Gastrocnemius medialis (tissue), 4 donors: ENCODE results near the gene INSYN2B. TPM values are rescaled to one million over a fixed set of nuclear protein-coding genes. Genes with fewer than 3 reads are reported as not detected.

Source experiments
- ATAC-seq, 2 donors: fragments of 150-250 bp; one replicate each; pipeline ENCODE4 v1.9.1; 2016
- DNase-seq, 2 donors: peaks; one replicate each; pipeline ENCODE4 v3.0.0-alpha.2; 2019
- H3K27ac ChIP-seq, 4 donors: fragments of 200-600 bp; sonication (generic); 1 replicate in 1 of 4; 2 replicates in 3 of 4; pipeline ENCODE4 v1.5.1; 2016 to 2018; ENCODE audit warnings: mild to moderate bottlenecking in 2 of 4, moderate library complexity in 1 of 4
- H3K27me3 ChIP-seq, 3 donors: fragments of 200-600 bp; sonication (generic) in 2 of 3; 1 replicate in 1 of 3; 2 replicates in 2 of 3; pipeline versions ENCODE4 v1.5.1 to v1.6.0; 2016 to 2019; ENCODE audit warnings: mild to moderate bottlenecking in 1 of 3, moderate library complexity in 1 of 3
- H3K36me3 ChIP-seq, 2 donors: fragments of 200-600 bp; sonication (generic) in 1 of 2; one replicate each; pipeline ENCODE4 v1.5.1; 2017 to 2018
- H3K4me1 ChIP-seq, 2 donors: fragments of 200-600 bp; sonication (generic) in 1 of 2; one replicate each; pipeline ENCODE4 v1.5.1; 2016 to 2017; ENCODE audit warnings: mild to moderate bottlenecking in 2 of 2
- H3K4me3 ChIP-seq, 4 donors: fragments of 200-600 bp; sonication (generic) in 3 of 4; 1 replicate in 1 of 4; 2 replicates in 3 of 4; pipeline ENCODE4 v1.5.1; 2016 to 2019; ENCODE audit warnings: mild to moderate bottlenecking in 2 of 4
- H3K9me3 ChIP-seq, 3 donors: fragments of 200-600 bp; sonication (generic) in 2 of 3; 1 replicate in 1 of 3; 2 replicates in 2 of 3; pipeline ENCODE4 v1.5.1; 2016 to 2019
- POLR2A ChIP-seq, 2 donors: fragments of 450-650 bp; IDR thresholded peaks; one replicate each; pipeline ENCODE4 v1.6.1; 2017; ENCODE audit warnings: antibody characterized with exemption in 2 of 2, mild to moderate bottlenecking in 2 of 2, moderate library complexity in 2 of 2
- in situ Hi-C, 4 donors: fragments of 200-750 bp; cut with MboI; loops; one replicate each; pipeline versions ENCODE4 v1.15.0 to v1.8.0; 2017; ENCODE audit warnings: low sequenced_read_pairs in 4 of 4
- intact Hi-C: fragments of 100-400 bp; cut with DNase I; formaldehyde crosslinking; loops from one replicate; pipeline ENCODE4 v1.15.1; 2023; ENCODE audit warnings: low total_unique reads
- total RNA-seq, 4 donors: library from RNA; depleted of rRNA; stranded (reverse); fragments of >200 nt; gene quantifications; one replicate each; pipeline versions ENCODE4 v1.1.0 to v1.2.3, GENCODE V29; 2016
- TF ChIP-seq, protein P1 (sequence below), 5 experiments: fragments of 450-650 bp in 3 of 5; fragments of 200-600 bp in 2 of 5; sonication (generic) in 2 of 5; IDR thresholded peaks in 4 of 5; conservative IDR thresholded peaks in 1 of 5; 1 replicate in 4 of 5; 2 replicates in 1 of 5; pipeline ENCODE4 v1.5.1; 2016 to 2019; ENCODE audit warnings: antibody characterized with exemption in 5 of 5, mild to moderate bottlenecking in 3 of 5, moderate library complexity in 3 of 5

INSYN2B gene
- total RNA-seq, 4 donors from 2014 or later = 0.07 TPM; not detected in 3

DNA sequence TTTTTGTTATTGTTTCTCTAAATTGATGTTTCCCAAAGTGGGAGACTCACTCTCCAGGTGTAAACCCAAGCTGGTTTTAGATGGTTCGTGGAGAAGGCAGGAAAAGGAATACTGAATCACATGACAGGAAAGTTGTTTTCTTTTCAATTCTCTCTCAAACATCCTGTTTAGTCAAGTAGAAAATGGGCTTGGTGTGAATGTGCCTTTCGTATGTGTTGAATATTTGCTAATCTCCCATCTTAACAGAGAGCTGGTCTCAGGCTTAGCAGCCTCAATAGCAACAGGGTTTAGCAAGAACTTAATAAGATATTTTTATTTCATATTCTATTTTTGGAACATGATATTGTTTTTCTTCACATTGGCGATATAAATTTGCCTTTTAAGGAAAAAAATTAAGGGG, 119.7 kb downstream of the INSYN2B start:
- H3K36me3 ChIP-seq = no peaks in the 10 kb centered on the region
- in situ Hi-C loops (no loop called here), intact Hi-C loops (no loop called here)
- DNase-seq (no peak), ATAC-seq (no peak)
- no peak for TF ChIP-seq POLR2A (IDR thresholded peaks at IDR 0.05)
- TF ChIP-seq, protein P1, sequence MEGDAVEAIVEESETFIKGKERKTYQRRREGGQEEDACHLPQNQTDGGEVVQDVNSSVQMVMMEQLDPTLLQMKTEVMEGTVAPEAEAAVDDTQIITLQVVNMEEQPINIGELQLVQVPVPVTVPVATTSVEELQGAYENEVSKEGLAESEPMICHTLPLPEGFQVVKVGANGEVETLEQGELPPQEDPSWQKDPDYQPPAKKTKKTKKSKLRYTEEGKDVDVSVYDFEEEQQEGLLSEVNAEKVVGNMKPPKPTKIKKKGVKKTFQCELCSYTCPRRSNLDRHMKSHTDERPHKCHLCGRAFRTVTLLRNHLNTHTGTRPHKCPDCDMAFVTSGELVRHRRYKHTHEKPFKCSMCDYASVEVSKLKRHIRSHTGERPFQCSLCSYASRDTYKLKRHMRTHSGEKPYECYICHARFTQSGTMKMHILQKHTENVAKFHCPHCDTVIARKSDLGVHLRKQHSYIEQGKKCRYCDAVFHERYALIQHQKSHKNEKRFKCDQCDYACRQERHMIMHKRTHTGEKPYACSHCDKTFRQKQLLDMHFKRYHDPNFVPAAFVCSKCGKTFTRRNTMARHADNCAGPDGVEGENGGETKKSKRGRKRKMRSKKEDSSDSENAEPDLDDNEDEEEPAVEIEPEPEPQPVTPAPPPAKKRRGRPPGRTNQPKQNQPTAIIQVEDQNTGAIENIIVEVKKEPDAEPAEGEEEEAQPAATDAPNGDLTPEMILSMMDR (IDR thresholded peaks at IDR 0.05 in 4 of 5, conservative IDR thresholded peaks at IDR 0.05 in 1 of 5) = no peak
- H3K4me3 ChIP-seq = no peak overlapping the region
- no peaks in the 10 kb centered on the region for H3K27me3 ChIP-seq
- H3K27ac ChIP-seq = no peak overlapping the region
- H3K9me3 ChIP-seq = no peaks in the 10 kb centered on the region
- H3K4me1 ChIP-seq = no peaks in the 10 kb centered on the region

DNA sequence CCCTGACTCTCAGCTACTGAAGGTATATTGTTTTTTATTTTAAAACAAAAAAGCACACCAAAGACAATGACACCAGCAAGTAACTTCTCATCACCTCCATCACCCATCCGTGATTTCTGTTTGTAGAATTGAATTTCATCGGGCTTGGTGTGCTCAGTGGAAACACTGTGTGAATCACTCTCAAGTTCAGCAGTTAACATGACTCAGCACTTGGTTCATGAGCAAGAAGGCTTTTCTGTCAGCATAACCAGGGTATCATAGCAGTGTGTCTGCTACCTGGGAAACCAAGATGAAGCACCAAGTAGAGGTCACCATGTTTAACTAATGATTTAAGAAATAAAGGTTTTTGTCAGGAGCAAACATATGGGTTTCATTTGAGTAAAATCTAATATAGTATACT, 123.7 kb downstream of the INSYN2B start:
- Histone ChIP-seq H3K4me1 (no peaks in the 10 kb centered on the region), H3K4me3 (no peak overlapping the region), H3K27me3 (no peaks in the 10 kb centered on the region), H3K27ac (no peak overlapping the region), H3K9me3 (no peaks in the 10 kb centered on the region), H3K36me3 (no peaks in the 10 kb centered on the region)
- in situ Hi-C loops = no loop called here
- DNase-seq (no peak), ATAC-seq (no peak)
- TF ChIP-seq POLR2A (IDR thresholded peaks at IDR 0.05) = no peak
- TF ChIP-seq, protein P1 (IDR thresholded peaks at IDR 0.05 in 4 of 5, conservative IDR thresholded peaks at IDR 0.05 in 1 of 5) = no peak
- intact Hi-C loops = no loop called here

DNA sequence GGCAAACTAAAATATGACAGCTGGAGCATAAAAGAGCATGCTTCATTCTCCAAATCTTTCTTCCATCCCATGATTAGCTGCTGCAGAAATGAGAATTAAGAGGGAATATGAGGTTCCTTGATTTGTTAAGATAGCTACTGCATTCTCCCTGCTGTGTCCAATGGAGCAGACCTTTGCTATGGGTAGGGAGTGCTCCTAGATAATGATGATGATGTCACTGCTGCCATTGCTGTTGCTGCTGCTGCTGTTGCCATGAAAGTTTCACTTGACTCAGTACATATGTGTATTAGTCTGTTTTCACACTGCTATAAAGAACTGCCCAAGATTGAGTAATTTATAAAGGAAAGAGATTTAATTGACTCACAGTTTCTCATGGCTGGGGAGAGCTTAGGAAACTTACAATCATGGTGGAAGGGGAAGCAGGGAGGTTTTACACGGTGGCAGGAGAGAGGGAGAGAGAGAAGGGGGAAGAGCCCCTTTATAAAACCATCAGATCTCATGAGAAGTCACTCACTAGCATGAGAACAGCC, 128.9 kb downstream of the INSYN2B start:
- intact Hi-C loops = no loop called here
- in situ Hi-C loops = no loop called here
- no peak overlapping the region for H3K27ac ChIP-seq

DNA sequence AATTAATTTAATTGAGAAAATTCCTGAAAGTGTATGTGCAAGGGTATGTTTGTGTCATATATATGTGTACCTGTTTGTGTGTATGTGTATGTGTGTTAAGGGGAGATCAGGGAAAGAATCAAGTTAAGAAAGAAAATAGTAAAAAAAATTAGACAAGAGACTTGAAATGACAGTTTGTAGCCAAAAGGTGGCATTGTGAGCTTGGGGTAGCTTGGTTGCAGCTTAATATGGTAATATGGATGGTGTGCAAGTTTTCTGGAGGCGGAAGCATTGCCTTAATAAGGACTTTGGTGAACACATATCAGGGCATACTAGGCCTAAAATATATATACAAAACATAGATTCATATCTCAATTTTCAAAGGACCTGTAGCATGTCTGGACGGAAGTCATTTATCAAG, 129.9 kb downstream of the INSYN2B start:
- no peak overlapping the region for H3K27ac ChIP-seq
- in situ Hi-C loops (no loop called here), intact Hi-C loops (no loop called here)

More for the DNA sequence above, 128.9 kb downstream of the INSYN2B start:
- Histone ChIP-seq H3K4me3 (no peak overlapping the region), H3K4me1 (no peaks in the 10 kb centered on the region), H3K27me3 (no peaks in the 10 kb centered on the region), H3K36me3 (no peaks in the 10 kb centered on the region), H3K9me3 (no peaks in the 10 kb centered on the region)
- ATAC-seq (no peak), DNase-seq (no peak)
- TF ChIP-seq POLR2A (IDR thresholded peaks at IDR 0.05) = no peak
- TF ChIP-seq, protein P1 (IDR thresholded peaks at IDR 0.05 in 4 of 5, conservative IDR thresholded peaks at IDR 0.05 in 1 of 5) = no peak

More for the DNA sequence above, 129.9 kb downstream of the INSYN2B start:
- DNase-seq (no peak), ATAC-seq (no peak)
- H3K36me3 ChIP-seq = no peaks in the 10 kb centered on the region
- no peaks in the 10 kb centered on the region for H3K4me1 ChIP-seq
- no peak overlapping the region for H3K4me3 ChIP-seq
- no peaks in the 10 kb centered on the region for H3K27me3 ChIP-seq
- TF ChIP-seq, protein P1 (IDR thresholded peaks at IDR 0.05 in 4 of 5, conservative IDR thresholded peaks at IDR 0.05 in 1 of 5) = no peak
- no peaks in the 10 kb centered on the region for H3K9me3 ChIP-seq
